Endodermal cell (in vitro differentiated cells): ENCODE measurements around the gene CCDC30. TPM values are rescaled to one million over a fixed set of nuclear protein-coding genes. Genes with fewer than 3 reads are reported as not detected.

Source experiments
- DNase-seq: peaks from one replicate; pipeline ENCODE4 v3.0.0-alpha.2; 2017
- H3K27ac ChIP-seq: 2 replicates; pipeline ENCODE4 v1.5.1; 2013; ENCODE audit warnings: mild to moderate bottlenecking, low read depth, low read length, moderate library complexity
- H3K27me3 ChIP-seq: 2 replicates; pipeline ENCODE4 v1.6.1; 2013; ENCODE audit warnings: mild to moderate bottlenecking, low read length, moderate library complexity; ENCODE audit not compliant: insufficient read depth, control insufficient read depth, poor library complexity, severe bottlenecking
- H3K36me3 ChIP-seq: 2 replicates; pipeline ENCODE4 v1.7.0; 2013; ENCODE audit warnings: mild to moderate bottlenecking, low read length, moderate library complexity; ENCODE audit not compliant: control insufficient read depth, insufficient read depth
- H3K4me1 ChIP-seq: one replicate; pipeline ENCODE4 v1.7.0; 2013; ENCODE audit warnings: low read length; ENCODE audit not compliant: control insufficient read depth, insufficient read depth
- H3K4me3 ChIP-seq: 2 replicates; pipeline ENCODE4 v1.5.1; 2013; ENCODE audit warnings: mild to moderate bottlenecking, low read length, moderate library complexity
- H3K9ac ChIP-seq: 2 replicates; pipeline ENCODE4 v1.6.1; 2013; ENCODE audit warnings: mild to moderate bottlenecking, low read length, moderate library complexity; ENCODE audit not compliant: poor library complexity, severe bottlenecking; ENCODE audit errors: extremely low read depth
- H3K9me3 ChIP-seq: 2 replicates; pipeline ENCODE4 v1.6.1; 2013; ENCODE audit warnings: mild to moderate bottlenecking, low read length, moderate library complexity; ENCODE audit not compliant: control insufficient read depth
- H3K27ac Mint-ChIP-seq: 2 replicates; pipeline ENCODE4 v1.8.0; 2020; ENCODE audit warnings: mixed read lengths
- H3K27me3 Mint-ChIP-seq: 2 replicates; pipeline ENCODE4 v1.8.0; 2021; ENCODE audit warnings: mild to moderate bottlenecking, mixed read lengths; ENCODE audit not compliant: insufficient read depth
- H3K36me3 Mint-ChIP-seq: 2 replicates; pipeline ENCODE4 v1.8.0; 2020; ENCODE audit warnings: low read depth, mixed read lengths
- H3K4me1 Mint-ChIP-seq: 2 replicates; pipeline ENCODE4 v1.8.0; 2020; ENCODE audit warnings: mixed read lengths
- H3K4me3 Mint-ChIP-seq: 2 replicates; pipeline ENCODE4 v1.8.0; 2020; ENCODE audit warnings: mild to moderate bottlenecking, moderate library complexity, mixed read lengths
- H3K9me3 Mint-ChIP-seq: 2 replicates; pipeline ENCODE4 v1.8.0; 2020; ENCODE audit warnings: mild to moderate bottlenecking, mixed read lengths
- WGBS, 2 experiments: methylation state at CpG; one replicate each; pipeline versions ENCODE4 v1.1.5 to v1.1.7; 2013; ENCODE audit warnings: missing lambda C conversion rate in 2 of 2, mixed read lengths in 1 of 2; ENCODE audit not compliant: insufficient coverage in 1 of 2, insufficient read length in 1 of 2; 5-methylcytosine and 5-hydroxymethylcytosine counted together
- total RNA-seq, 2 donors: library from RNA; stranded (reverse); fragmentation: NEBNext Ultra II Directional in 1 of 2; extraction: Animal tissue kit (Norgen Biotek cat#: 25700) in 1 of 2; gene quantifications; 2 replicates in 1 of 2; 3 replicates in 1 of 2; pipeline ENCODE4 v1.2.1, GENCODE V29; 2021
- TF ChIP-seq, protein P1 (sequence below): fragments of 200-600 bp; sonication (generic); conservative IDR thresholded peaks from 2 replicates; pipeline ENCODE4 v1.5.0; 2021; ENCODE audit warnings: antibody characterized with exemption, mild to moderate bottlenecking

Gene CCDC30
- total RNA-seq, 2 donors from 2014 or later = 4.8 to 6.4 TPM

DNA sequence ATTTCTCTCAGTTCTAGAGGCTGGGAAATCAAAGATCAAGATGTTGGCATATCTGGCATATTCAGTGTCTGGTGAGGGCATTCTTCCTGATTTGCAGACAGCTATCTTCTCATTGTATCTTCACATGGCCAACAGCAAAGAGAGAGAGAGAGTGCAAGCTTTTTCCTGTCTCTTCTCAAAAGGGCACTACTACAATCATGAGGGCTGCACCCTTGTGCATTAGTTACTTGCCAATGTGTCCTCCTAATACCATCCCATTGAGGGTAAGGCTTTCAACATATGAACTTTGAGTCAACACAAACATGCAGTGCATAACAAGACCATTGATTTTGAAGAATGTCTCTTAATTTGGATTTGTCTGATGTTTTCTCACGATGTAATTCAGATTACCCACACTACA is 78.0 kb downstream of the CCDC30 start:
- H3K4me1 Mint-ChIP-seq = no peaks in the 10 kb centered on the region
- no peak overlapping the region for H3K27ac Mint-ChIP-seq
- no peaks in the 10 kb centered on the region for H3K36me3 Mint-ChIP-seq
- TF ChIP-seq, protein P1, sequence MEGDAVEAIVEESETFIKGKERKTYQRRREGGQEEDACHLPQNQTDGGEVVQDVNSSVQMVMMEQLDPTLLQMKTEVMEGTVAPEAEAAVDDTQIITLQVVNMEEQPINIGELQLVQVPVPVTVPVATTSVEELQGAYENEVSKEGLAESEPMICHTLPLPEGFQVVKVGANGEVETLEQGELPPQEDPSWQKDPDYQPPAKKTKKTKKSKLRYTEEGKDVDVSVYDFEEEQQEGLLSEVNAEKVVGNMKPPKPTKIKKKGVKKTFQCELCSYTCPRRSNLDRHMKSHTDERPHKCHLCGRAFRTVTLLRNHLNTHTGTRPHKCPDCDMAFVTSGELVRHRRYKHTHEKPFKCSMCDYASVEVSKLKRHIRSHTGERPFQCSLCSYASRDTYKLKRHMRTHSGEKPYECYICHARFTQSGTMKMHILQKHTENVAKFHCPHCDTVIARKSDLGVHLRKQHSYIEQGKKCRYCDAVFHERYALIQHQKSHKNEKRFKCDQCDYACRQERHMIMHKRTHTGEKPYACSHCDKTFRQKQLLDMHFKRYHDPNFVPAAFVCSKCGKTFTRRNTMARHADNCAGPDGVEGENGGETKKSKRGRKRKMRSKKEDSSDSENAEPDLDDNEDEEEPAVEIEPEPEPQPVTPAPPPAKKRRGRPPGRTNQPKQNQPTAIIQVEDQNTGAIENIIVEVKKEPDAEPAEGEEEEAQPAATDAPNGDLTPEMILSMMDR = no peak
- H3K27me3 Mint-ChIP-seq = no peaks in the 10 kb centered on the region
- no peaks in the 10 kb centered on the region for H3K36me3 ChIP-seq
- no peak for DNase-seq
- 88% methylated on average over 1 of the region's 1 CpG; no CpG with 5 or more reads in 1 of the 2 experiments for WGBS, 2 experiments
- no peak overlapping the region for H3K9ac ChIP-seq
- no peak overlapping the region for H3K4me3 Mint-ChIP-seq
- H3K4me1 ChIP-seq = no peaks in the 10 kb centered on the region
- peaks cover 1% of the 10 kb centered on the region for H3K9me3 Mint-ChIP-seq
- H3K9me3 ChIP-seq = peaks cover 7% of the 10 kb centered on the region
- H3K4me3 ChIP-seq = no peak overlapping the region
- no peak overlapping the region for H3K27ac ChIP-seq
- H3K27me3 ChIP-seq = no peaks in the 10 kb centered on the region

DNA sequence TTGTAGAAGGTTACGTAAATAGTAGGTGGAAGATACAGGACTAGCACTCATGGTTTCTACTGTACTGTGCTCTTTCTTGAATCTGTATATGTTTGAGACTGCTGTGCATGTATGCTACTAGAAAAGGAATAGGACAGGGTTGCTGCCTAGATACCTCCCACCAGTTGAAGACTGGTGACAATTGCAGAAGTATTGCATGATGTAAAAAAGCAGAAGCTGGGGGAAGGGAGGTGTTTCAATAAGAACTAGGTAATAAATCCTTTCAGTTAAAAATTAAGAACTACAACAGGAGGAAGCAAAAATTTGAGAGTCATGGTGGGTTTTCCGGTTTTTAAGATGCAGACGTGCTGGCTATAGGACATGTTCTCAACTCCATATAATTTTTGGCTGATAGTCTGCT is 88.1 kb downstream of the CCDC30 start:
- 78 to 90% methylated on average over 1 to 3 of the region's 3 CpGs for WGBS, 2 experiments

DNA sequence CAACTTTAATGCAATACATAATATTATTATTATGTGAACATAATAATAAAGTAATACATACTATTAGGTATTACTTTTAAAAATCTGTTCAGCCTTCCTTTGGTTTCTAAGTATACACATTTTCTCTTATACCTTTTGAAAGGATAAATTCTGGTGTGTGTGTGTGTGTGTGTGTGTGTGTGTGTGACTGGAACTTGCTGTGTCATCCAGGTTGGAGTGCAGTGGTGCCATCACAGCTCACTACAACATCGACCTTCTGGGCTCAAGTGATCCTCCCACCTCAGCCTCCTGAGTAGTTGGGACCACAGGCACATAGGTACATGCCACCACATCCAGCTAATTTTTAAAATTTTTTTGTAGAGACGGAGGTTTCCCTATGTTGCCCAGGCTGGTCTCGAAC is 88.5 kb downstream of the CCDC30 start:
- DNase-seq = no peak
- H3K27ac Mint-ChIP-seq = no peak overlapping the region
- Histone ChIP-seq H3K9me3 (no peaks in the 10 kb centered on the region), H3K27ac (no peak overlapping the region), H3K36me3 (no peaks in the 10 kb centered on the region), H3K4me3 (no peak overlapping the region), H3K27me3 (no peaks in the 10 kb centered on the region), H3K9ac (no peak overlapping the region), H3K4me1 (no peaks in the 10 kb centered on the region)
- H3K4me3 Mint-ChIP-seq = no peak overlapping the region
- no peaks in the 10 kb centered on the region for H3K9me3 Mint-ChIP-seq
- TF ChIP-seq, protein P1 = no peak
- H3K4me1 Mint-ChIP-seq = no peaks in the 10 kb centered on the region
- 60 to 92% methylated on average over 1 to 3 of the region's 3 CpGs for WGBS, 2 experiments
- peaks cover 6% of the 10 kb centered on the region for H3K27me3 Mint-ChIP-seq
- no peaks in the 10 kb centered on the region for H3K36me3 Mint-ChIP-seq

More for the DNA sequence above, 88.1 kb downstream of the CCDC30 start:
- Histone ChIP-seq H3K27me3 (no peaks in the 10 kb centered on the region), H3K27ac (no peak overlapping the region), H3K9ac (no peak overlapping the region), H3K36me3 (no peaks in the 10 kb centered on the region), H3K4me1 (no peaks in the 10 kb centered on the region), H3K4me3 (no peak overlapping the region), H3K9me3 (no peaks in the 10 kb centered on the region)
- no peak for DNase-seq
- H3K36me3 Mint-ChIP-seq = no peaks in the 10 kb centered on the region
- H3K4me1 Mint-ChIP-seq = no peaks in the 10 kb centered on the region
- H3K9me3 Mint-ChIP-seq = no peaks in the 10 kb centered on the region
- peaks cover 6% of the 10 kb centered on the region for H3K27me3 Mint-ChIP-seq
- no peak overlapping the region for H3K27ac Mint-ChIP-seq
- H3K4me3 Mint-ChIP-seq = no peak overlapping the region
- TF ChIP-seq, protein P1 = no peak
